Caki2 (cell line): ENCODE data around the gene KCNIP3. TPM values are rescaled to one million over a fixed set of nuclear protein-coding genes. Genes with fewer than 3 reads are reported as not detected.

ENCODE experiments used
- DNase-seq: peaks from one replicate; pipeline ENCODE4 v3.0.0-alpha.2; 2015; ENCODE audit warnings: low read depth
- in situ Hi-C: cut with HindIII; loops from 2 replicates; pipeline ENCODE4 v1.10.0; 2016; ENCODE audit warnings: low sequenced_read_pairs, low pct_unique_long_range_greater_than_20kb, mixed read lengths
- total RNA-seq: library from RNA; depleted of rRNA; stranded (reverse); fragments of >200 nt; shearing (Covaris generic); gene quantifications from 2 replicates; pipeline ENCODE4 v1.2.3, GENCODE V29; 2014; ENCODE audit warnings: low replicate concordance

The KCNIP3 gene
- total RNA-seq, 1 experiment from 2014 or later = 1.2 TPM

GRCh38 chr2:95287806-95288205, 9.3 kb upstream of the KCNIP3 start:
- DNase-seq = no peak
- in situ Hi-C loops = no loop called here

GRCh38 chr2:95289253-95289652, 7.9 kb upstream of the KCNIP3 start:
- in situ Hi-C loops = no loop called here
- no peak for DNase-seq

DNA sequence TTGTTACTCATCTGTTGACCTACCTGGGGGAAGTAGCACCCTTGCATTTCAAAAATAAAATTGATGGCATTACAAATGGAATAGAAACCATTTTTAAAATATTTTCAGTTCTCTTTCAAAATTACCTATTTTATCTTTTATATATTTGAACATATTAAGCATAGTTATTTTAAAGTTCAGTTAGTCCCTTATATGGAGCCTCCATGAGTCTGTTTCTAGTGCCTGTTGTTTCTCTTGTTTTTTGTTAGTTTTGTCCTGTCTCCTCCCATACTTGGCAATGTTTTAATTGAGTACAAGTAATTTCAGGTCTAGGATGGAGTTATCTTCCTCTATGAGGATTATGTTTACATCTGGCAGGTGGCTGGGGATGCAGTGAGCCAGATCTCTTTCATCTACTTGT, 5.9 kb upstream of the KCNIP3 start:
- DNase-seq = no peak
- in situ Hi-C loops = no loop called here

DNA sequence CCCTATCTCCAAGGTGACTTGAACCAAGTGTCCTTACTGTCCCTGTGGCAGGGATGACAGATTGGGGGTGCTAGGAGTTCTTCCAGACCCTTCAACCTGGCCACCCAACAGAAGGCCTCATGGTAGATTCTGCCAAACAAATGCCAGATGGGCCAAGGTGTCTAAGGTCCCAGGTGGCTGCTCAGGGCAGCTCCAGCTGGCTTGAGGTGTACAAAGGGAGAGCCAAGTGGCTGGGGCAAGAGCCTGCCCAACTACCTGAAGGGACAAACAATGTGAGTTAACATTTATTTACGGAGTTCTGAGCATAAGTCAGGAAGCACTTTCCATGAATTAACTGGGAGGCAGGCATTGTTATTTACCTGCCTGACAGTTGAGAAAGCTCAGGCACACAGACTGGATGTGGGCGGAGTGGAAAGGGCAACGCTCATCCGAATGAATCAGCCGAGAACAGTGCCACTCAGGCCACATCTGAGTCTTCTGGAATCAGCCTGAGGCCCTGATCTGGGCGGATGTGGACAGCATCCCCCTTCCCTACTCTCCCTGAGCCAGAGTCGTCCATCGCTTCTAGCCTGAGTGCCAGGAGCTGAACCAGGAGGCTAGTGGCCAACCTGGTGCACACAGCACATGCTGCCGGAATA, 4.4 kb upstream of the KCNIP3 start:
- in situ Hi-C loops = no loop called here
- DNase-seq = no peak

DNA sequence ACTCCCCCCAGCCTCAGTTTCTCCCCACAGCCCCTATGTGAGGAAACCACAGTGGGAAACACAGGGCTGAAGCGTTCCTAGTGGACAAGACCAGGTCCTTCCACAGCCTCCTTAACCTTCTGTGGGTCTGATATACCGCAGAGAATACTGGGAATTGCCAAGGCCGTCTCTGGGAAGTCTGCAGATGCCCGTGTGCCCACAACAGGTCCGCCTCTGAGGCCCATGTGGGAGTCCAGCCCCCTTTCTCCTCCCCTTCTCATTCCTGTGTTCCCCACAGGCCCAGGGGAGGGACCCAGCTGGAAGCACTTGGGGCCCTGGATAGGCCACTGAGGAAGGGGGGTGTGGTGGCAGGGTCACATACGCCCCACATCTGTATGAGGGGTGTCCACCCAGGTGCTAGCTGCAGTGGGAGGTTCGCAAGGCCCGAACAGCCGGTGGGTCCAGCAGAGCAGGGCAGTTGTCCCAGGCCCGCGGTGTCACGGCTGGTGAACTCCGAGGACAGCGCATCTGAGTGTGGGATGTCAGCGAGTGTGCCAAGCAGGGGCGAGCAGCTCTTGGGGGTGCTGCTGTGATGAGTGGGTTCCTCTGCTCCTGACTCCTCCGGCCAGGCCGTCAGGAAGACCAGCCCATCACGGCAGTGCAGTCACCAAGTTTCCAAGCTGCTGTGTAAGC, 2.4 kb upstream of the KCNIP3 start:
- no peak for DNase-seq
- in situ Hi-C loops = no loop called here

- in situ Hi-C loops = no loop called here
- no peak for DNase-seq
These were observed 1.8 kb upstream of the KCNIP3 start for GRCh38 chr2:95295376-95295775.

DNA sequence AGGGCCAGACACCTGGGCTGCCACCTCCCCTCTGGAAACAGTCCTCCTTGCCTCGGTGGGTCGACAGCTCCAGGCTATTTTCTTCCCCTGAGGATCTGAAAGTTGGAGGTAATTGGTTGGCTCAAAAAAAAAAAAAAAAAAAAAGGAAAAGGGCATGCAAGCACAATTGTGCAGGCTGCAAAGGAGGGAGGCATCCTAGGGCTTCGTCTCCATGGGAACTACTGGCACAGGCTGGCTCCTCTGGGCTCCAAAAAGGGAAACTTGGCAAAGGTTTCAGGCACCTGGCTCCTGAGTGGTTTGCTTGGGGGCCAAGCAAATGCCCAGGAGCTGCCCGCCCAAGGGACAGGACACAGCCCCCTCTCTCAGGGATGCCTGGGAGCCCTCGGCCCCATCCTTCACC, 1.1 kb upstream of the KCNIP3 start:
- DNase-seq = no peak
- in situ Hi-C loops = no loop called here

- in situ Hi-C loops = no loop called here
- DNase-seq = no peak
These were observed 670 bp downstream of the KCNIP3 start for GRCh38 chr2:95297639-95298395.

DNA sequence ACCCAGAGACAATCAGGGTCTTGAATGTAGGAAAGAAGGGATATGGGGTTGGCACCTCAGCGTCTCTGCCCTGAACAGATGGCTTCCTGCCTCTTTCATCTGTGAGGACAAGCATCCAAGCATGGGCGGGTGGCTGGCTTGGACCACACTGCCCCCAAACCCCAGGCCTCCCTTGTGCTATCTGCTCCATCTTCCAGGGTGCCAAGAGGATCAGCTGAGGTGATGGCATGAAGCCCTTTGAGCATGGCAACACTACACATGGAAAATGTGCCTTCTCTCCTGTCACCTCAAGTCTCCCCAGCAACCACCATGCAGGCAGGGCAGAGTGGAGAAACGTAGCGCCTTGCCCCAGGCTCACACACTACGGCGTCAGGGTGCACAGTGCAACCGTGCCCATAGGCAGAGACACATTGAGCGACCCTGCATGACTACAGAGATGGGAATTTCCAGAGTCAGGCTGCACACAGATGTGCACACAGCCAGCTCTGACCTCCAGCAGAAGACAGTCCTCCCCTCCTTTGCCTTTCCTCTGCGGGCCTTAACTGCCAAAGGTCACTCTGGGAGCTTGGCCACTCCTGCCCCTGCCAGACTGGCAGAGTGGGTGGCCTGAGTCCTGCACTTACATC, 1.5 kb downstream of the KCNIP3 start:
- in situ Hi-C loops = no loop called here
- DNase-seq = no peak

- DNase-seq = no peak
- in situ Hi-C loops = no loop called here
These were observed 2.8 kb downstream of the KCNIP3 start for GRCh38 chr2:95299961-95300360.

- in situ Hi-C loops = no loop called here
- peak; percentile 30 for DNase-seq
These were observed 3.3 kb downstream of the KCNIP3 start for GRCh38 chr2:95300450-95300849.

- no peak for DNase-seq
- in situ Hi-C loops = no loop called here
These were observed 4.0 kb downstream of the KCNIP3 start for GRCh38 chr2:95301186-95301585.

- in situ Hi-C loops = no loop called here
- no peak for DNase-seq
These were observed 4.9 kb downstream of the KCNIP3 start for GRCh38 chr2:95301876-95302641.

DNA sequence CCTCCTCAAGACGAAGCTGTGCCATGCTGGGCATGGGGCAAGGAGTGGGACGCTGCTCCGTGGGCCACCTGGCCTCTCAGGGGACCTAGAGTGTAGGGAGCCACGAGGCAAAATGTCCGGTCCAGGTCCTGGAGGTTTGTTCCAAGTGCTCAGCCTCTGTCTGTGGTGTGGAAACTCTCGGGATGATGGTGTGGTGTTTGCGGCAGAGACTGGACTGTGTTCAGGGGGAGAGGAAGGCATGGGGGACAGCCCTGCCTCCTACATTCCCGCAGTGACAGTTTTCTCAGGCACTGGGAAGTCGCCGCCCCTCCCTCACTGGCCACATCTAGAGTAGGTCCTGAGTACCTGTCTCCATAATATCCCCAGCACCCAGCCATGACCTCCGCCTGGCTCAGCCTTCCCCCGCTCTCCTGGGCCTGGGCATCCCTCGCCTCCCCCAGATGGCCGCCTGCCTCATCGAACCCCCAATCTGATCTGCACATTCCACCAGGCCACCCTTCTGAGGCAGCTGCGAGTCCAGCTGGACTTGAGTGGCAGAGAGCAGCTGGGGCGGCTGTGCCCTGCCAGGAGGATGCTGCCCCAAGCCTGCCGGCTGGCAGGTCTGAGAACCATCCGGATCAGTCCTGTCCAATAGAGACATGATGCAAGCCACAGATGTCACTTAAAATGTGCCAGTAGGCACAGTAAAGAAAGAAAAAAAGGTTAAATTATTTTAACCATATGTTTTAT, 6.2 kb downstream of the KCNIP3 start:
- in situ Hi-C loops = no loop called here
- no peak for DNase-seq

DNA sequence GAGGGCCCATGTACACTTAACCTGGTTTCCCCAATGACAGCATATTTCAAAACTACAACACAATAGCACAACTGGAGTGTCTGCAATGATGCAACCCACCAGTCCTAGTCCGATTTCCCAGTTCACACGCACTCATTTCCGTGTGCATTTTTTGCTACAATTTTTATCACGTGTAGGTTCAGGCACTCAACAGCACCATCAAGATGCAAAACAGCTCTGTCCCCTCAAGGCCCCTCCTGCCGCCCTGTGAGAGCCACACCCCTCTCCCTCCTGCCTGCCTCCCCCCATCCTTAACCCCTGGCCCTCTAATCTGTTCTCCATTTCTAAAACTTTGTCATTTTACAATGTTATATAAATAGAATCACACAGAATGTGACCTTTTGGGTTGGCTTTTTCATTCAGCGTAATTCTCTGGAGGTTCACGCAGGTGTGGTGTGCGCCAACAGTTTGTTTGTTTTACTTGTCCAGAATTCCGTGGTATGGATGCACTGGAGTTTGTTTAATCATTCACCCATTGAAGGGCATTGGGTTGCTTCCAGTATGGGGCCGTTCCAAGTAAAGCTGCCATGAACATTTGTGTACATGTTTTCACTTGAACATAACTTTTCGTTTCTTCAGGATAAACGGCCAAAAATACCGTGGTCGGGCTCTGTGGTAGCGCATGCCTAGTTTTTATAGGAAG, 8.4 kb downstream of the KCNIP3 start:
- in situ Hi-C loops = no loop called here
- peak; percentile 77 for DNase-seq

GRCh38 chr2:95306336-95306895, 9.3 kb downstream of the KCNIP3 start:
- DNase-seq = no peak
- in situ Hi-C loops = no loop called here

DNA sequence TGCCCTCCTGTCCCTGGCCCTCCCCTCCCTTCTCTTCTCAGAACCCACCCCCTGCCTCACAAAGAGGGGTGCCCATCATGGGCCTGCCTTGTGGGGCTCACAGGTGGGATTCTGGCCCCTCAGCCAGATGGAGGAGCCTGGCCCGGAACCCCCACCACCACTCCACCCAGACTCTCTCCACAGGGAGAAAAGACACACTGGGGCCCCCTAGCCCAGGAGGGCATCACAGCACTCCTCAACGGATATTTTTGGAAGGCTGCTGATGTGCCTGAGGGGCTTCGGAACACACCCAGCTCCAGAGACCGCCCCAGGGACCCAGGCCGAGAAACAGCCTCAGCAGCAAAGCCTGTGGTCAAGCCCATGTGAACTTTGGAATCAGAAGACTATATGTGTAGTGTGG, 9.9 kb downstream of the KCNIP3 start:
- in situ Hi-C loops = no loop called here
- DNase-seq = no peak
